Glomerular visceral epithelial cell (primary cell): ENCODE measurements around the gene CNST.
"Not testable (repeated sequence)": the region's sequence is repeated elsewhere in the genome, so short reads cannot be mapped to it uniquely, and the experiment has no call there.

Source experiments
- DNase-seq: peaks from one replicate; pipeline ENCODE4 v3.0.0-alpha.2; 2016; ENCODE audit errors: extremely low spot score

The CNST gene

GRCh38 chr1:246674049-246674448, 107.8 kb downstream of the CNST start:
- DNase-seq, result no peak

GRCh38 chr1:246677842-246678241, 111.6 kb downstream of the CNST start:
- no peak for DNase-seq

GRCh38 chr1:246678816-246679793, 112.8 kb downstream of the CNST start:
- no peak for DNase-seq

- DNase-seq, result no peak
Observed at GRCh38 chr1:246679794-246680177, 113.5 kb downstream of the CNST start.

GRCh38 chr1:246680190-246680589, 113.9 kb downstream of the CNST start:
- no peak for DNase-seq

- DNase-seq, result no peak
Observed at GRCh38 chr1:246680696-246681130, 114.5 kb downstream of the CNST start.

- DNase-seq, result no peak
Observed at GRCh38 chr1:246681900-246682895, 115.9 kb downstream of the CNST start.

- DNase-seq, result no peak
Observed at GRCh38 chr1:246683521-246683920, 117.3 kb downstream of the CNST start.

- no peak for DNase-seq
Observed at GRCh38 chr1:246687002-246687401, 120.7 kb downstream of the CNST start.

- peak; percentile 81 for DNase-seq
Observed at GRCh38 chr1:246689409-246690008, 123.3 kb downstream of the CNST start.

- DNase-seq, result no peak
Observed at GRCh38 chr1:246690100-246690499, 123.8 kb downstream of the CNST start.

GRCh38 chr1:246691622-246692495, 125.6 kb downstream of the CNST start:
- DNase-seq, result no peak

- DNase-seq, result not testable (repeated sequence)
Observed at GRCh38 chr1:246694213-246694895, 128.1 kb downstream of the CNST start.

- no peak for DNase-seq
Observed at GRCh38 chr1:246695136-246695535, 128.9 kb downstream of the CNST start.

- DNase-seq, result no peak
Observed at GRCh38 chr1:246695666-246696065, 129.4 kb downstream of the CNST start.

- no peak for DNase-seq
Observed at GRCh38 chr1:246698466-246699094, 132.3 kb downstream of the CNST start.

GRCh38 chr1:246699095-246699735, 133.0 kb downstream of the CNST start:
- peak; percentile 90 for DNase-seq

- DNase-seq, result no peak
Observed at GRCh38 chr1:246703581-246703980, 137.3 kb downstream of the CNST start.

- peak; percentile 64 for DNase-seq
Observed at GRCh38 chr1:246705368-246705767, 139.1 kb downstream of the CNST start.
